GM12873 (cell line): Measurements from ENCODE around the gene SHTN1.

Experiments used
- CTCF ChIP-seq: IDR thresholded peaks from 2 replicates; pipeline ENCODE4 v1.5.1; 2012; ENCODE audit warnings: low read depth, mild to moderate bottlenecking, moderate library complexity, low read length, control low read depth; ENCODE audit not compliant: insufficient read depth; ENCODE audit errors: missing control alignments

Gene SHTN1

DNA sequence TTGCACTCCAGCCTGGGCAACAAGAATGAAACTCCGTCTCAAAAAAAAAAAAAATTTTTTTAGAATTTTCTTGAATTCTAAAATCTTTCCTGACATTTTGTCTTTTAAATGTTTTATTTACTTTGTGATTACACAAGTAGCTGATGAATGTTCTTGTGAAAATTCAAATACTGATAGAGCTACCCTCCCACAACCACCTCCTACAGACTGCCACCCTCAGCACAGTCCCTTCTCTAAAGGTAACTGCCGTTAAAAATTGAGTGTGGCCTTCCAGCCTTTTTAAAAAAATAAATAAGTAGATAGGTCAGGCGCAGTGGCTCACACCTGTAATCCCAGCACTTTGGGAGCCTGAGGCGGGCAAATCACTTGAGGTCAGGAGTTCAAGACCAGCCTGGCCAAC lies 140.6 kb downstream of the SHTN1 start:
- no peak for TF ChIP-seq CTCF

DNA sequence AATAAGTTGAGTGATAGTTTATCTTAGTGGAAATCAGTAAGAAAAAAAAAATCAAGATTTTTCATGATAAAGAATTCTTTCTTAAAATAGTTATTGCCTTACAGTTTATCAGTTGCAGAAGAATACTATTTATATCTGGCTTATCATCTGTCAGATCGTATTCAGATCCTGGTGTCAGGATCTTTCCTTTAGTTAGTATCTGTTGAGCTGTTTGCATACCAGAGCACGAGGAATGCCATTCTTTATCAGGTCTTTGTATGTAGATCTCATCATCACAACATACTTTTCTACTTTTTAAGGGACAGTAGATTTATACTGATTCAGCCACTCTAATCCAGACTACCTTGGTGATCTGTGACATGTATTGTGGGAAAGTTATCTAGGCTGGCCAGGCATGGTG lies 143.2 kb downstream of the SHTN1 start:
- no peak for TF ChIP-seq CTCF

DNA sequence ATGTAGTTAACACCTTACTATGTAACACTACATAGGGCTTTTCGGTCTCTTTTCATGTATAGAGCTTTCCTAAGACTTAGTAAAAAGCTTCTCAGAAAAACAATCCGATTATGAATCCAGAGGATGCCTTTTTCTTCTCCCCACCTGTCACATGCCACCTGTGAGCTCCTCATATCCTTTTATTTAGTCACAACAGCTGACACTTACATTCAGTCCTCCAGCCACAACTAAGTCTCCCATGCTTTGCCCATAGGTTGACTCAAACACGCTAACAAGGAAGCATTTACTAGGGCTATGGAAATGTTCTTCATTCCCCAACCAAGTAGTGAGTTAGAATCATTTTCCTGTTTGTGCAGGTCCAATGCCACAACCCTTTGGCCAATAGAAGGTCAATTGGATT lies 147.8 kb downstream of the SHTN1 start:
- TF ChIP-seq CTCF, result no peak

DNA sequence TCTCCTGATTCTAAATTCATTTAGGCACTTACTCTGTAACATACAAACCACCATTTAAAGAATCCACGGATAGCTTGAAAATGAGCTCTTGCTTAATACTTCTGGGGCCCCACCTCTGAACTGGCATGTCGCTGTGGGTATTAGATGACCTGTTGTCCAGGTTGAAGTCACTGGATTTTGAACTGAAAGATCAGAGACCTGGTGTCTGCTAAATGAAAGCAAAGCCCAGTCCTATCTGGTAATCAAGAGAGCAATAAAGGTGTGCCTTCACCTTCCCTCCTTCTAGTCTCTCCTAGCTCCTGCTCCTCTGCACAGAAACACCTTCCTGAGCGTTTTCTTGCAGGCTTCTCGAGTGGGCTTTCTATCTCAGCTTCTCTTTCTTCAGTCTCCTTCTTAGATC lies 151.3 kb downstream of the SHTN1 start:
- no peak for TF ChIP-seq CTCF

DNA sequence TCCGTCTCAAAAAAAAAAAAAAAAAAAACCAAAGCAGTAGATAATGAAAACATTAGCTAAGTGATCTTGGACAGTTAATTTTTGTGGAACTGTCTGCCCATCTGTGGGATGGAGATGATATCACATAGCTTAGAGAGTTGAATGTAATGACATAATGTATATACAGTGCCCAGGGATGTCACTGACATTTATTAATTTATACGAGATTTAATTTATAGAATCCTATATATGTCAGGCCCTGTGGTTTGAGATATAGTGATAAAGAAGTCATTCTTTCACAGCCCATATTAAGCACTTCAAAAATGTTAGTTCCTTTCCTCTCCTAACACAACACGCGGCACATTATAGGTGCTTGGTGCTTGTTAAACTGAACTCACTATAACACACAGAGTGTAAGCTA lies 151.7 kb downstream of the SHTN1 start:
- no peak for TF ChIP-seq CTCF

DNA sequence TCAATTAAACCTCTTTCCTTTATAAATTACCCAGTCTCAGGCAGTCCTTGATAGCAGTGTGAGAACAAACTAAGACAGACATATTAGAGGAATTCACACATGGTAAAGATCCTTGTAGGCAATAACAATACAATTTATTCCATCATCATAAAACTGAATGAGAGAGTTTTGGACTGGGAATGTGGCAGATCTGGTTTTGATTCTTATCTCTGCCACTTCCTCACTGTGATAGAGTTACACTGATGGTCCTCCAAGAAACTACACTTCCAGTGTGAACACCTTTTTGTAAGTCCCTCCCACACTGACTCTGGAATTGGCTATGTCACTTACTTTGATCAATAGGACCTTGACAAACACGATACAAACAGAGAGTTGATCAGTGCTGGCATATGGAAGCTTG lies 152.7 kb downstream of the SHTN1 start:
- TF ChIP-seq CTCF, result no peak

DNA sequence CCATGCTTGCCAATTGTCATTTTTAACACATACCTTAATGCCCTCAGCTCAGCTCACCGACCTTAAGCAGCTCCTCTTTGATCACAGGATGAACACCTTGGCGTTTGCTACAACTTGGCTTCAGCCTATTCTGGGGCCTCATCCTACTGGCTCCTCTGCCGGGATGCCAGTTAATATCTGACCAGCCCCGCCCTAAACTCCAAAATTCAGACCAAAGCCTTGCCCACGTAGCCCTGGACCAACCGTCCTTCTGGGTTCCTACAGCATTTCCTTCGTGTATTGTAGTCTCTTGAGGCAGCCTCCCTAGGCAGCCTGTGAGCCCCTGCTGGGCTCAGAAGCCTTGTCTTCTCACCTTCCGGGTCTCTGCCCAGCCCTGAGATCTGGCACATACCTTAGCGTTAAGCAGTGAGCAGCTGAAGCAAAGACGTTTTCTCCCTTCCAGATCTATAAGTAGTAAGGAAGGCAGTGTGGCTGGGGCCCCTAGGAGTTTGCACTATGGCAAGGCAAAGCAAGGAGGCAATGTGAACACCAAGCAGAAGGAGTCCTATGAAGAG lies 154.9 kb downstream of the SHTN1 start:
- no peak for TF ChIP-seq CTCF
